Right lobe of liver (tissue), 6 donors: ENCODE results near the gene LRMDA. TPM values are rescaled to one million over a fixed set of nuclear protein-coding genes. Genes with fewer than 3 reads are reported as not detected.
A peak's percentile ranks its signal among the peaks of the same experiment; 100 is the strongest.

Source experiments
- ATAC-seq, 4 donors: fragments of 200-7000 bp; cut with Tn5 transposase; one replicate each; pipeline ENCODE4 v1.9.1; 2020; ENCODE audit warnings: mild to moderate bottlenecking in 4 of 4, moderate library complexity in 4 of 4
- DNase-seq, 3 donors: peaks; one replicate each; pipeline ENCODE4 v3.0.0-alpha.2; 2020
- H3K27ac ChIP-seq, 3 donors: fragments of 200-600 bp; one replicate each; pipeline ENCODE4 v1.8.0; 2022
- H3K27me3 ChIP-seq, 2 donors: fragments of 200-600 bp; one replicate each; pipeline ENCODE4 v1.8.0; 2022
- H3K36me3 ChIP-seq, 4 donors: fragments of 200-600 bp; sonication (generic) in 1 of 4; one replicate each; pipeline versions ENCODE4 v1.5.1 to v1.8.0; 2017 to 2022; ENCODE audit warnings: control low read depth in 1 of 4
- H3K4me1 ChIP-seq, 4 donors: fragments of 200-600 bp; sonication (generic) in 1 of 4; one replicate each; pipeline versions ENCODE4 v1.5.1 to v1.8.0; 2017 to 2022; ENCODE audit warnings: control low read depth in 1 of 4
- H3K4me3 ChIP-seq, 3 donors: fragments of 200-600 bp; one replicate each; pipeline ENCODE4 v1.8.0; 2022
- H3K9me3 ChIP-seq, 4 donors: fragments of 200-600 bp; sonication (generic) in 1 of 4; one replicate each; pipeline versions ENCODE4 v1.5.1 to v1.8.0; 2017 to 2022; ENCODE audit warnings: control low read depth in 1 of 4
- POLR2A ChIP-seq: fragments of 450-650 bp; IDR thresholded peaks from one replicate; pipeline ENCODE4 v1.6.1; 2017; ENCODE audit warnings: antibody characterized with exemption, mild to moderate bottlenecking
- WGBS: methylation state at CpG from one replicate; pipeline ENCODE4 v1.1.6; 2018; ENCODE audit warnings: low coverage, low lambda C conversion rate; ENCODE audit not compliant: insufficient coverage; ENCODE audit errors: missing lambda C conversion rate; 5-methylcytosine and 5-hydroxymethylcytosine counted together
- intact Hi-C, 2 donors: fragments of 100-400 bp; cut with DNase I; formaldehyde crosslinking; loops; one replicate each; pipeline versions ENCODE4 v1.11.2 to v1.14.1; 2022
- total RNA-seq, 6 experiments: library from RNA; depleted of rRNA in 2 of 6; stranded (reverse); fragments of >200 nt in 2 of 6; fragmentation: NEBNext Ultra II Directional in 3 of 6; extraction: Animal tissue kit (Norgen Biotek cat#: 25700) in 3 of 6; gene quantifications; one replicate each; pipeline versions ENCODE4 v1.1.0 to v1.2.4, GENCODE V29; 2016 to 2023
- TF ChIP-seq, protein P1 (sequence below), 4 donors: fragments of 200-600 bp in 3 of 4; fragments of 450-650 bp in 1 of 4; IDR thresholded peaks; one replicate each; pipeline versions ENCODE4 v1.5.1 to v1.8.0; 2016 to 2022; ENCODE audit warnings: antibody characterized with exemption in 4 of 4, mild to moderate bottlenecking in 2 of 4
- donor health status: DM: no; HTN: yes; CAD: no.
- donor health status: DM: no; HTN: no; CAD: no.
- donor health status: DM: no; HTN: no; CAD: no.
- donor health status: DM: no; HTN: yes; CAD: no.
- donor health status: DM: no; HTN: yes; CAD: no.

Gene LRMDA
- total RNA-seq, 6 experiments from 2014 or later, result 9.9 to 19.9 (median 16.3) TPM

DNA sequence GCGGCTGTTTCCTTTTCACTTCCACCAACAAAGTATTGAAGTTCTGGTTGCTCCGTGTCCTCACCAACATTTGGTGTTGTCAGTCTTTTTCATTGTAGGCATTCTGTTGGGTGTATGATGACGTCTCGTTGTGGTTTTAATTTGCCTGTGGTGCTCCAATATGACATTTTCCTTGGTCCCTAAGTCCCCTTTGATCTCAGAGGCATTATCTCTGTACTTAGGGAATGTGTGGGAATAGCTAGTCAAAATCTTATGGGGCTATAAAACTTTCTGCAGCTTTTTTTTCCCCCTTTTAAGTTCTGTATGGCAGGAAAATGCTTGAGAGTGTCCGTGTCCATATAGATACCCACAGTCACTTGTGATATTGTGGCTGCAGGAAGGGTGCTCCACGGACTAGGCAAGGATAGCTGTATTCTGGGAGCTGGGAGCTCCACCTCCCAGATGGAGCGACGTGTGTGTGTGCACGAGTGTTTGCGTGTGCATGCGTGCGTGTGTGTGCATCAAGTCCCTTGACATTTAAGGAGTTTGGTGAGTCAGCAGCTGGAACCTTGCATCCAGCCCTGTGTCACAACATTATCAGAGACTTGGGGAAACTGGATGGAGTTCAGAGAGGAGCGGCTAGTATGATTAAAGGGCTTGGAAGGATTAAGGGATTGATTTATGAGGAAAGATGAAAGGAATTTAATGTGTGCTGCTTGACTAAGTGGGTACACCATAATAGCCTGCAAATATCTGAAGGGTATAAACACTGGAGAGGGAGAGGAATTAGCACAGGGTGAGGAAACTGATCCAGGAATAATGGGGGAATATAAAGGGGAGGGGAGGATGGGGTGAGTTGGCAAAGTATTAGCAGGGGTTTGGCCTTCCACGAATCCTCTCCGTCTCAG lies 66.8 kb downstream of the LRMDA start:
- H3K27ac ChIP-seq, result no peak overlapping the region
- ATAC-seq, result no peak
- H3K4me1 ChIP-seq, result peaks cover 0 to 9% (median 0%) of the 10 kb centered on the region in 4 donors
- no peaks in the 10 kb centered on the region for H3K27me3 ChIP-seq
- no peak for TF ChIP-seq POLR2A
- TF ChIP-seq, protein P1, sequence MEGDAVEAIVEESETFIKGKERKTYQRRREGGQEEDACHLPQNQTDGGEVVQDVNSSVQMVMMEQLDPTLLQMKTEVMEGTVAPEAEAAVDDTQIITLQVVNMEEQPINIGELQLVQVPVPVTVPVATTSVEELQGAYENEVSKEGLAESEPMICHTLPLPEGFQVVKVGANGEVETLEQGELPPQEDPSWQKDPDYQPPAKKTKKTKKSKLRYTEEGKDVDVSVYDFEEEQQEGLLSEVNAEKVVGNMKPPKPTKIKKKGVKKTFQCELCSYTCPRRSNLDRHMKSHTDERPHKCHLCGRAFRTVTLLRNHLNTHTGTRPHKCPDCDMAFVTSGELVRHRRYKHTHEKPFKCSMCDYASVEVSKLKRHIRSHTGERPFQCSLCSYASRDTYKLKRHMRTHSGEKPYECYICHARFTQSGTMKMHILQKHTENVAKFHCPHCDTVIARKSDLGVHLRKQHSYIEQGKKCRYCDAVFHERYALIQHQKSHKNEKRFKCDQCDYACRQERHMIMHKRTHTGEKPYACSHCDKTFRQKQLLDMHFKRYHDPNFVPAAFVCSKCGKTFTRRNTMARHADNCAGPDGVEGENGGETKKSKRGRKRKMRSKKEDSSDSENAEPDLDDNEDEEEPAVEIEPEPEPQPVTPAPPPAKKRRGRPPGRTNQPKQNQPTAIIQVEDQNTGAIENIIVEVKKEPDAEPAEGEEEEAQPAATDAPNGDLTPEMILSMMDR (IDR thresholded peaks at IDR 0.05), result no peak
- no peaks in the 10 kb centered on the region for H3K9me3 ChIP-seq
- H3K4me3 ChIP-seq, result no peak overlapping the region
- H3K36me3 ChIP-seq, result no peaks in the 10 kb centered on the region
- DNase-seq, result no peak
- WGBS, result 84% methylated on average over 13 of the region's 15 CpGs
- intact Hi-C loops, result no loop called here

DNA sequence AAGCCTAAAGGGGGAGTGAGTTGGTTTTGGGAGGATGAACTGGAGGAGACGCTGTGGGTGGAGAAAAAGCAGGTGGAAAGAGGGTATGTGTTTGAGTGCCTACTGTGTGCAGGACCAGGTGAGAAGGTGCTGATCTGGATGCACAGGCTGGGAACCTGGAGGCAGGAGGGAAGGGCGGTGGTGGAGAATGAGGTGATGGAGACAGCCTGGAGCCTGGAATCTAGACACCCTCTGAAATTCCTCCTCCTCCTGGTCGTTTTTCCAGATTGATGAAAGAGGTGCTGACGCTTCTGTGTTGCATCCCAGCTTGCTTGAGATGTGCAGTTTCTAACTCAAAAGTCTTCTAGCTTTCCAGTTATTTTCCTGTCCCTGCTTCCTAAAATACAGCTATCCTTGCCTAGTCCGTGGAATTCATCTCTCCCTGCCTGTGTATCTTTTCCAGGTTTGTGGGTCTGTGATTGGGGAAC lies 67.5 kb downstream of the LRMDA start:
- DNase-seq (no peak), ATAC-seq (no peak)
- Histone ChIP-seq H3K9me3 (no peaks in the 10 kb centered on the region), H3K4me1 (peaks cover 0 to 9% (median 0%) of the 10 kb centered on the region in 4 donors), H3K36me3 (no peaks in the 10 kb centered on the region), H3K27ac (no peak overlapping the region), H3K27me3 (no peaks in the 10 kb centered on the region), H3K4me3 (no peak overlapping the region)
- no peak for TF ChIP-seq POLR2A
- TF ChIP-seq, protein P1 (IDR thresholded peaks at IDR 0.05), result no peak
- intact Hi-C loops, result no loop called here
- WGBS, result 86% methylated on average over 5 of the region's 5 CpGs

DNA sequence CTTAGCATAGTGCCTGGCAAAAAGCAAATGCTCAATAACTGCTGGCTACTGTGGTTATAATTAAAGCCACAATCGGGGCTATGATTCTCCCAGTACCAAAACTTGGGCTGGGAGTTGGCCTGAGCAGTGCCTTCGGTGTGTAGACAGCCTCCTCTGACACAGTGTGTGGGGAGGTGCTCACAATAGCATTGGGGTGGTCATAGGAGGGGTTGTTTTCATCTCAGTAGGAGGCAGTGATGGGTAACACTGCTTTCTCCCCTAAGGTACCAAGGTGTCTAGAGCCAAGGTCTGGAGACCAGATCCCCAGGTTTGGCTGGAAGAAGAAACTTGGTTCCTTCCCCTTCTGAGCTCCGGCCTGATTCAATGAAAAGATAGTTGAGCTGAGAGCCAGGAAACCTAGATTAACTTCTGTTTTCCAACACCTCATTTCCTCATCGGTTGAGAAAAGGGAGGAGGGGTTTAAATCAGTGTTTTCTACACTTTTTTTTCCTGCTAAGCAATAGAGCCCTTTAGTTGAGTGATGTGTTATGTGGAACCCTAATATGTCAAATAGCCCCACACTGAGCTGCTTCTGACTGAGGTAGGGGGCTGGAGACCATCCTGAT lies 68.2 kb downstream of the LRMDA start:
- intact Hi-C loops, result no loop called here
- ATAC-seq (no peak), DNase-seq (no peak)
- Histone ChIP-seq H3K36me3 (no peaks in the 10 kb centered on the region), H3K27ac (no peak overlapping the region), H3K4me1 (peaks cover 0 to 10% (median under 1%) of the 10 kb centered on the region in 4 donors), H3K4me3 (no peak overlapping the region), H3K27me3 (no peaks in the 10 kb centered on the region), H3K9me3 (no peaks in the 10 kb centered on the region)
- TF ChIP-seq POLR2A, result no peak
- TF ChIP-seq, protein P1 (IDR thresholded peaks at IDR 0.05), result no peak
- WGBS, result 89% methylated on average over 3 of the region's 4 CpGs

DNA sequence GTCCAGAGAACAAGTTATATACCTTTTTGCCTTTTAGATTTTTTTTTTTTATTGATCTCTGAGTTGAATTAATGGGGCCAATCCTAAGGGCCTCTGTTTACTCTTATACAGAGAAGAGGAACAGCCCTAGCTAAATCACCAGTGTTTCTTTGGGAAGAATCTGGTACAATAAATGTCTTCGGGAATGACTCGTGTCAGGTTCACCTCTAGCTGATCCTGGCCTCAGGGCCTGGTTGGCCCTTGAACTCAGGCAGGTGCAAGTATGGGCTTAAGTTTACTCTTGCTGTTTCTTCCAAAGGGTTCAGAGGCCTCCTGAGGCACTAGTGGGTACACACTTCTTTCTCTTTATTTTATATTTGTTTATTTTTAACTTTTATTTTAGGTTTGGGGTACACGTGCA lies 71.0 kb downstream of the LRMDA start:
- no peak for DNase-seq
- H3K9me3 ChIP-seq, result no peaks in the 10 kb centered on the region
- intact Hi-C loops, result no loop called here
- no peak overlapping the region for H3K27ac ChIP-seq
- H3K4me3 ChIP-seq, result no peak overlapping the region
- H3K27me3 ChIP-seq, result no peaks in the 10 kb centered on the region
- no peaks in the 10 kb centered on the region for H3K36me3 ChIP-seq
- 57% methylated on average over 1 of the region's 3 CpGs for WGBS
- peak in 3 of 4 donors; percentile 4 to 31 (median 10) for ATAC-seq
- TF ChIP-seq, protein P1 (IDR thresholded peaks at IDR 0.05), result no peak
- TF ChIP-seq POLR2A, result no peak
- H3K4me1 ChIP-seq, result peaks cover 0 to 21% (median 10%) of the 10 kb centered on the region in 4 donors
